HepG2 (cell line): ENCODE measurements around the gene CERS6. TPM values are rescaled to one million over a fixed set of nuclear protein-coding genes. Genes with fewer than 3 reads are reported as not detected.

Source experiments
- CAMTA2 ChIP-seq: sonication (generic); formaldehyde crosslinking; IDR thresholded peaks from 2 replicates; pipeline ENCODE4 v1.4.0; 2020; ENCODE audit warnings: mild to moderate bottlenecking, missing genetic modification reagents, borderline replicate concordance
- CHCHD3 ChIP-seq: sonication (generic); formaldehyde crosslinking; IDR thresholded peaks from 2 replicates; pipeline ENCODE4 v1.8.0; 2022; ENCODE audit warnings: mild to moderate bottlenecking, missing genetic modification reagents, moderate library complexity
- CREBL2 ChIP-seq: sonication (generic); formaldehyde crosslinking; IDR thresholded peaks from 2 replicates; pipeline ENCODE4 v1.8.1; 2023; ENCODE audit warnings: missing genetic modification reagents, mild to moderate bottlenecking, borderline replicate concordance
- CSRNP1 ChIP-seq: sonication (generic); formaldehyde crosslinking; IDR thresholded peaks from 2 replicates; pipeline ENCODE4 v1.8.1; 2023; ENCODE audit warnings: mild to moderate bottlenecking, missing genetic modification reagents
- FOXA1 ChIP-seq, 2 experiments: fragments of 450-650 bp in 1 of 2; sonication (generic) in 1 of 2; formaldehyde crosslinking in 1 of 2; IDR thresholded peaks; 2 replicates each; pipeline versions ENCODE4 v1.4.0 to v1.6.1; 2016 to 2020; ENCODE audit warnings: missing genetic modification reagents in 1 of 2
- GATAD2A ChIP-seq: IDR thresholded peaks from 2 replicates; pipeline ENCODE4 v1.6.1; 2016
- GLI4 ChIP-seq: sonication (generic); formaldehyde crosslinking; IDR thresholded peaks from 2 replicates; pipeline ENCODE4 v1.5.1; 2020; ENCODE audit warnings: missing genetic modification reagents, mild to moderate bottlenecking, moderate library complexity, borderline replicate concordance
- IRF1 ChIP-seq: sonication (generic); formaldehyde crosslinking; IDR thresholded peaks from 2 replicates; pipeline ENCODE4 v1.4.0; 2020; ENCODE audit warnings: low read depth, mild to moderate bottlenecking, missing genetic modification reagents
- MTF1 ChIP-seq: sonication (generic); formaldehyde crosslinking; IDR thresholded peaks from 2 replicates; pipeline ENCODE4 v1.5.0; 2020; ENCODE audit warnings: missing genetic modification reagents
- NR3C1 ChIP-seq: sonication (generic); formaldehyde crosslinking; IDR thresholded peaks from 2 replicates; pipeline ENCODE4 v1.4.0; 2020; ENCODE audit warnings: missing genetic modification reagents
- PAWR ChIP-seq: sonication (generic); formaldehyde crosslinking; IDR thresholded peaks from 2 replicates; pipeline ENCODE4 v1.4.0; 2020; ENCODE audit warnings: missing genetic modification reagents, mild to moderate bottlenecking, borderline replicate concordance
- PAX8 ChIP-seq: sonication (generic); formaldehyde crosslinking; IDR thresholded peaks from 2 replicates; pipeline ENCODE4 v1.8.0; 2022; ENCODE audit warnings: mild to moderate bottlenecking, missing genetic modification reagents, borderline replicate concordance
- PLRG1 ChIP-seq: fragments of 450-650 bp; conservative IDR thresholded peaks from 2 replicates; pipeline ENCODE4 v1.6.1; 2016
- RARG ChIP-seq: sonication (generic); formaldehyde crosslinking; IDR thresholded peaks from 2 replicates; pipeline ENCODE4 v1.4.0; 2020; ENCODE audit warnings: low read depth, mild to moderate bottlenecking, missing genetic modification reagents
- RFXANK ChIP-seq: IDR thresholded peaks from 2 replicates; pipeline ENCODE4 v1.6.1; 2016
- SYNCRIP ChIP-seq: fragments of 200-400 bp; formaldehyde crosslinking; IDR thresholded peaks from 2 replicates; pipeline ENCODE4 v1.6.1; 2018; ENCODE audit warnings: mild to moderate bottlenecking, low read depth, low read length; ENCODE audit not compliant: insufficient read depth
- TBX2 ChIP-seq: sonication (generic); formaldehyde crosslinking; IDR thresholded peaks from 2 replicates; pipeline ENCODE4 v1.5.0; 2020; ENCODE audit warnings: missing genetic modification reagents, mild to moderate bottlenecking, borderline replicate concordance
- ZNF142 ChIP-seq: sonication (generic); formaldehyde crosslinking; IDR thresholded peaks from 2 replicates; pipeline ENCODE4 v1.4.0; 2020; ENCODE audit warnings: missing genetic modification reagents
- ZNF207 ChIP-seq: fragments of 450-650 bp; IDR thresholded peaks from 2 replicates; pipeline ENCODE4 v1.6.1; 2016; ENCODE audit warnings: antibody characterized with exemption, borderline replicate concordance
- ZNF501 ChIP-seq: sonication (generic); formaldehyde crosslinking; IDR thresholded peaks from 2 replicates; pipeline ENCODE4 v1.5.1; 2020; ENCODE audit warnings: mild to moderate bottlenecking, moderate library complexity, missing genetic modification reagents
- ZNF75D ChIP-seq: sonication (generic); formaldehyde crosslinking; IDR thresholded peaks from 2 replicates; pipeline ENCODE4 v1.8.1; 2023; ENCODE audit warnings: missing genetic modification reagents, mild to moderate bottlenecking, borderline replicate concordance
- polyA plus RNA-seq, 8 experiments: library from polyadenylated mRNA; depleted of rRNA in 3 of 8; stranded (reverse) in 7 of 8; unstranded in 1 of 8; fragments of >200 nt; fragmentation: Illumina TruSeq in 4 of 8; extraction: Trizol in 4 of 8; gene quantifications; 2 replicates each; pipeline versions ENCODE4 v1.2.1 to v1.2.3, GENCODE V29; 2011 to 2016; ENCODE audit warnings: low read depth in 4 of 8, missing spikeins in 1 of 8, mixed read lengths in 1 of 8; ENCODE audit not compliant: insufficient read depth in 1 of 8
- total RNA-seq, 5 experiments: library from RNA; depleted of rRNA; stranded (reverse); fragments of >200 nt; fragmentation: Illumina TruSeq; extraction: Trizol; gene quantifications; 2 replicates each; pipeline ENCODE4 v1.2.3, GENCODE V29; 2016; ENCODE audit warnings: low read depth in 1 of 5

CERS6 gene
- total and polyA plus RNA-seq, 2 of the 13 experiments (the other 11 are each of a cell fraction or from before 2014, with no cell fraction given): 10.1 to 20.3 TPM

- no peak for TF ChIP-seq RARG (CRISPR knock-in tag)
- TF ChIP-seq IRF1 (CRISPR knock-in tag): no peak
- TF ChIP-seq ZNF142 (CRISPR knock-in tag): no peak
- TF ChIP-seq ZNF207: no peak
- no peak for TF ChIP-seq ZNF75D (CRISPR knock-in tag)
- no peak for TF ChIP-seq SYNCRIP
- TF ChIP-seq CSRNP1 (CRISPR knock-in tag): no peak
- no peak for TF ChIP-seq PLRG1
- no peak for TF ChIP-seq PAWR
- TF ChIP-seq ZNF501 (CRISPR knock-in tag): peak; percentile 32
- TF ChIP-seq PAX8 (CRISPR knock-in tag): no peak; the same call in 1 of the 2 replicates
- TF ChIP-seq CHCHD3 (CRISPR knock-in tag): no peak
- TF ChIP-seq GLI4 (CRISPR knock-in tag): no peak
- TF ChIP-seq FOXA1 (IDR thresholded peaks at IDR 0.05): no peak
- 0 out of 2 replicates have a peak, but pooled peaks have one; percentile 27 for TF ChIP-seq FOXA1 (CRISPR knock-in tag; IDR thresholded peaks at IDR 0.05)
- no peak for TF ChIP-seq CREBL2
- no peak for TF ChIP-seq MTF1 (CRISPR knock-in tag)
- no peak for TF ChIP-seq CAMTA2 (CRISPR knock-in tag)
- TF ChIP-seq TBX2 (CRISPR knock-in tag): peak; percentile 53; the same call in 1 of the 2 replicates
- TF ChIP-seq RFXANK (CRISPR knock-in tag): no peak
- peak; percentile 72 for TF ChIP-seq GATAD2A (CRISPR knock-in tag)
- no peak for TF ChIP-seq NR3C1 (CRISPR knock-in tag)
These were observed 1.1 kb upstream of the CERS6 start (continued) for GRCh38 chr2:168454737-168455644.
